NK-92 treated with Interleukin-12 subunit alpha and Interleukin-12 subunit beta, amount 100 ng/mL, for 24 hours (cell line): Measurements from ENCODE around the gene FOLR3.
"Not testable (repeated sequence)": the region's sequence is repeated elsewhere in the genome, so short reads cannot be mapped to it uniquely, and the experiment has no call there.

Source experiments
- DNase-seq: peaks from one replicate; lab custom pipeline; 2025; lab: John Stamatoyannopoulos, UW

The FOLR3 gene

DNA sequence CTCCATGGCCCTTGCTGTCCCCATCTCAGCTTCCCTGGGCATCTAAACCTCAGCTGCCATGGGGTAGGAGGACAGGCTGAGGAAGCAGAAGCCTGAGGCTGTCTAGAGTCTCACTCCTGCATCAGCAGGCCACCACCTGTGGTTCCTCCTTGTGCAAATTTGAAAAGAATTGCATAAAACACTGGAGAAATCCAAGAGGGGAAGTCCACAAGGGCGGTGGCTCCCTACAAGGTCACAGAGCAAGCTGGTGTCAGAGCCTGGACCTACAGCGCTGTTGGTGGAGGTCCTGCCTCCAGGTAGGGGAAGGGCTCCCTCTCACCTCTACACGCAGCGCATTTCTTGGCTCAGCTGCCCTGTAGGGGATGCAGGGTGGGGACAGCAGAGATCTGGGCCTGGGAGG, at the start of gene FOLR3:
TSS of gene FOLR3 (plus strand) at position 253 of the 400 bp plus-strand sequence. CDS start 228 bp downstream, outside the sequence.
- not testable (repeated sequence) for DNase-seq

DNA sequence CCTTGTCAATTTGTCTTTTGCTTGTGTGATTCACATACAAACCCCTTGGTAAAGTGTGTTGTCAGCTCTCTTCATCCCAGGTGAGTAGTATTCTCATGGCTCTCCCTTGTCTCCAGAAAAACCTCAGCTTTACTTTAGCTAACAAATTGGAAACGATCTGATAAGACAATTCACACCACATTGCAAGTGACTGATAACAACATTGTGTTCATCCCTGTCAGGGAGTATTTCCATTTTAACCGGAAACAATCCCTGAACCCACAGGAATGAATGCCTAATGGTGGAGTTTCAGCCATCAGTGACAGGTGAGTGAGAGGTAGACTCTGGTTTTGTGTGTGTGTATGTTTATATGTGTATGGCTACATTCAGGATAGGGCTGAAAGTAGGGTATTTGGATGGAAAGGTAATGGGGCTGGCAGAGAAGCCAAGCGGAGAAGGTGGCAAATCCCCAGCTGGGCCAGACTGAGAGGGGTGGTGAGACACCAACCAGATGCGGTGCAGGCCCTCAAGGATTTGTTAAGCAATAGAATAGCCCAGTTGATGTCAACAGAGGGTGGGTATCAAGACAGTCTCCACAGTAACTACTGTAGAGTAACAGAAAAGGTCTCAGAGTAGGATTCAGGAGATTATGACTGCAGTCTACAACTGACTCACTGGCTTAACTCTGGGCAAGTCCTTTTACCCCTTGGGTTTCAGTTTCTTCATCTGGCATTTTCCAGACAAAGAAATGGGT, 47.3 kb upstream of the FOLR3 start:
- DNase-seq = no peak

- DNase-seq = no peak
Measured at GRCh38 chr11:72091292-72091691, 44.2 kb upstream of the FOLR3 start.

DNA sequence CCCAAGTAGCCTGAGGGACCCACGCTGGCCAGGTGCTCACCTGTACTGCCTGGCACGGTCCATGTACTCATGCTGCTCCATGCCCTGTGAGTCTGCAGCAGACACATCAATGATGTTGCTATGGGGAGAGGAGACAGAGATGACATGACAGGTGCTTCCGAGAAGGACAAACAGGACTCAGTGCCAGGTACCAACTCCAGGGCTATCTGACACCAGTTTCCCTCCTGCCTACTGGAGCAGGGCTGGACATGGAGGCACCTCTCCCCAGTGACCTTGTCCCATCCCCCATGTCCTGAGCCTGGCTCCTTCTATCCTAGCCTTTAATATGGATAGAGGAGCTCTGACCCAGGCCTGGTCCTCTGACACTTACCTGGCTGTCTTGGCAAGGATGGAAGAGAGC, 36.8 kb upstream of the FOLR3 start:
- DNase-seq = no peak

DNA sequence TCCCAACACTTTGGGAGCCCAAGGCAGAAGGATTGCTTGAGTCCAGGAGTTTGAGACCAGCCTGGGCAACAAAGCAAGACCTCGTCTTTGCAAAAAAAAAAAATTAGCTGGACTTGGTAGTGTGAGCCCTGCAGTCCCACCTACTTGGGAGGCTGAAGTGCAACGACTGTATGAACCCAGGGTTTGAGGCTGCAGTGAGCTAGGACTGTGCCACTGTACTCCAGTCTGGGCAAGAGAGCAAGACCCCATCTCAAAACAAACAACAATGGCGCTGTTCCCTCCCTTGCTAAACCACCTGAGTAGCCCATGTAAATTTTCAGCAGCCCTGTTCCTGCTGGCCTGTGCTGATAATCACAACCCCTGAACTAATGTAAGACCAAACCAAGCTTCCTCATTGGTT, 35.5 kb upstream of the FOLR3 start:
- DNase-seq = no peak

DNA sequence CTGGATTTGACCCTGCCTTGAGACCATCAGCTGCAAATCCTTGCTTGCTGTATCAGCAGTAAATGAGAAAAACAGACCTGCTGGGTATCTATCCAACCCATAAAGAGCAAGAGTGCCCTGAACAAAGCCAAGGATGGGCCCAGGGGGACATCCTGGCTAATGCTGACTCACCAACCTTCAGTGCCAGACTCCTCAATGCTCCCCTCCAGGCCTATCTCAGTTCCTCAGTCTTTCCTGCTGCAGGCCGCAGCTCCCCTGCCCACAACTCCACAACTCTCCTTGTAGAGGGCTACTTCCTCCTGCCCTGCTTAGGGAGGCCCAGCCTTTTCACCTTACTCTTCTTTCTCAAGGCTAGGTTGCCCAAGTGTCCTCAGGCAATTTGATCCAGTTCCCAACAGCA, 35.1 kb upstream of the FOLR3 start:
- DNase-seq = no peak

GRCh38 chr11:72102162-72102561, 33.4 kb upstream of the FOLR3 start:
- DNase-seq = no peak

DNA sequence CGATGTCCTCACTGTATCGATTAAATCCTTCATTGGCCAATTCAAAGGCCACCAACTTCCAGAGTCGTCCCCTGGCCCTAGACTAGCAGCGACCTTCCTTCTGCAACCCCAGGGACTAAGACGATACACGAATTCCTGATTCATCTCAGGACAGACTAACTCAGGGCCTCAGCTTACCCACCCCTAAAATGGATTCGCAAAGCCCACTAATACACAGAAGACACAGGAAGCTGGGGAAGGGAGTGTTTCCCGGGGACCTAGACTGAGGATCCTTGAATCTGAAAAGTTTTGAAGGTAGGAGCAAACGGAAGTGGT, 32.9 kb upstream of the FOLR3 start:
- DNase-seq = no peak

DNA sequence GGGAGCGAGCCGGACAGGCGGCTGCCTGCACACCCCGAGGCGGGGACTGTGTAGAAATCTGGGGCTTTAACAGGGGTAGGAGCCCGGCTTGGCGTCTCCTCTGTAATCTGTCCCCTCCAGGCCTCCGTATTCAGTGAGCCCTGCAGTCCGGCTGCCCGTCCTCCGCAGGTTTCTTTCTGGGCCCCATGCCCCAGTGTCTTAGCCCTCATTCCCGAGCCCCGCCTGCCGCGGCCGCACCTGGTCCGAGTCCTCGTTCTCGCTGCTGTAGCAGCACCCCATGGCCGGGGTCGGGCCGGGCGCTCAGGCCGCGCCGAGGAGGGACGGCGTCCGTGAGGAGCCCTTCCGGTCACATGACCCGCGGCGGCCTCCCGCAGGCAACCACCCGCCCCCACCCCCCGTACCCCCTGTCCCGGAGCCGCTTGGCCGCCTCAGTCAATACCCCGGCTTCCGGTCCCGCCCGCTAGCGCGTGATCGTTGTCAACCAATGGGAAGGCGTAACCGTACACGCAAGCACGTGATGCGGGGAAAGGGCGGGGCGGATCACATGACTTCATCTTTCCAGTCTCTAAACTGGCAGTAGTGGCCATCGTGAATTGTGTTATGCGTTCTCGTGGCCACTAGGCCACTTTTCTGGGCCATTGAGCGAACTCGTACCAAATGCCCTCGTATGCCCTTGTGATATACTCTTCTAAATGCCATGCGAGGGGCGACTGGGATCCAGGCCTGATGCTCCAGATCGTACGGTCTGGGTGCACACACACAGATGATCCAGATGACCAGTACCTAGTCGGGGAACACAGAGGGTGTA, 32.4 kb upstream of the FOLR3 start, which contains the start of gene LAMTOR1:
TSS of gene LAMTOR1 (minus strand) at position 352 of the 808 bp plus-strand sequence. CDS start at position 279, 73 bp downstream.
- peak; percentile 99 for DNase-seq

DNA sequence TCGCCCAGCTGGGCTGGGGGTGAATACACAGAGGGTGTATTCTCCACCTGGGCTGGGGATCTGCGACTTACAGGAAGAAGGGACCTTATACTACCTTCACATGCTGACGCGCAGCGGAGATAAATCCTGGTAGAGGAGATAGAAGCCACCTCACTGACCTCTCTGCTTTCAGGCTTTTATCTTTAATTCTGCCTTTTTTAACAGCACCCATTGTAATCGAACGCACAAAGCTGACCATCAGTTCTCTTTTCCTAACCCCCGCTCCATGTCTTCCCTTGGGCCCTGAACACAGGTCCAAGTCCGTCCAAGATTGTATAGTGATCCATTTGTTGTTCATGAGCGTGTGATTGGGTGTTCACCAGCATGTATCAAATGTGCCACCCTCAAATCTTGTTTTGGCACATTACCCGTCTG, 31.8 kb upstream of the FOLR3 start:
- no peak for DNase-seq

- DNase-seq = no peak
Measured at GRCh38 chr11:72105888-72106287, 29.6 kb upstream of the FOLR3 start, which contains the start of gene TOMT. TOMT (plus strand) TSS chr11:72105924; CDS start chr11:72105952, 28 bp downstream.

GRCh38 chr11:72111300-72112142, 24.0 kb upstream of the FOLR3 start:
- DNase-seq = no peak

DNA sequence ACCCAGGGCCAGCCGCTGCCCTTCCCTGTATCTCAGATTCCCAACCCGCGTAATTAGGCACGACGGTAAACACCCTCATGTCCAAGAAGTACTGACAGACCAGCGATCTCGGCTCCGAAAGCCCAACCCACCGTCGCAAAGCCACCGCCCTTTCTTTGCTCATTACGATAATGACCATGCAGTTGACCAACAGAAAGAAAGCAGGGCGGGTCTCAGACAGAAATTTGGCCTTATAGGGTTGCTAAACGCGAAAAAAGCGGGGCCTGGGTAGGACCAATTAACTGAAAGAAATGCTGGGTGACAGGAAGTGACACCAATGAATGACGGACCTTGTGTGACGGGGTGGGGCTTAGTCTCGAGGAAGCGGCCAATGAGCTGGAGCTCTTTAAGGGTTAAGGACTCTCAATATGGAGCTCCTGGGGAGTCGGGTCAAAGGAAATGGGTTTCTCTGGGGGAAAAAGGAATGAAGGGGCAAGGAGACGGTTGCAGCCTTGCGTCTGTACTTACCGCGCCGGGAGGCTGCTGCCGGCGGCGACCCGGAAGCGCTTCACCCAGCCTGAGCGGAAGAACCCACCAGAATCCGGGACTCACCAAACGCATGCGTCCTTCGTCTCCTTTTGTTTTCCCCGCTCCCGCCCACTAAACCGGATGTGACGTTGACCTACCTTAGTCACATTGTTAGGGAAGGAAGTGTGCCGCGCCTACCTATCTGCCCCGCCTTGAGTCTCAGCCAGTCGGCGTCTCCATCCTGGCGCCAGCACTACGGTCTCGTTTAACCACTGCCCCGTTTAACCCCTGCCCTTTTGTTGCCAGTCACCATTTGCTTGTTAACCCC, 23.2 kb upstream of the FOLR3 start, which contains the start of gene ANAPC15:
TSS of gene ANAPC15 (minus strand) at position 553 of the 835 bp plus-strand sequence. CDS start 1,419 bp downstream, outside the sequence.
- peak; percentile 96 for DNase-seq

DNA sequence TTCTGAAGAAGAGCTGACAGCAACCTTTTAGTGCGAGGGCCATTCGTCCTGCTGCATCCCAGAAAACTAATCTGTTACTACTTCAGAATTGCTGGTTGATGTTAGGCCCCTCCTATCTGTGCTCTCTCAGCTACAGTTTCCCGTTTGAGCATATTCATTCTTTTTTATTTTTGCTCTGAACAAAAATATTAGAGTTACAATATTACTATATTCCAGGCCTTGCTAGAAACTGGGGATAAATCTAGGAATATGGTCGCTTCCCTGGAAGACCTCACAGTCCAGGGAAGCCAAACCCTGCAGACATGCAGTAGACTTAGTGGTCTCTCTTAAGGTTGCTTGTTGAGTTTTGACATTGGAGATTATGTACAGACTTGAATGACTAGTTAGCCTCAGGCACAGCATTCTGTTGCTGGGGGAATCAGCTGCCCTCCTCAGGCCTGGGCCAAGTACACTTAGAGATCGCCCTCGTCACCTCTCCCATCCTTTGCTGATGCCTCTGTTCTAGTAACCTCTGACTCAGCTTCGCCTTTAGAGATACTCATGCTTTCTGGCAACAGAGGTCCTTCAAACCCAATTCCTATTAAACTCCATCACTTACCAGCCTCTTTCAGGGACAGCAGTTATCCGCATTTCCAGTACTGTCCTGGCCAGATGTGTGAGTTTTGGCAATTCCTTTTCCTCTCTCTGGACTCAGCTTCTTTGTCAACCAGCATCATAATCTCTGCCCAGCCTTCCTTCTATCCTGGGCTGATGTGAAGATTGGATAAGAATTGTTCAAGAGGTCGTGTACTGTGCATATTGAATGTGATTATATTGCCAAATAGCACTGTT, 22.3 kb upstream of the FOLR3 start:
- DNase-seq = no peak

GRCh38 chr11:72114570-72114969, 21.0 kb upstream of the FOLR3 start:
- DNase-seq = no peak

DNA sequence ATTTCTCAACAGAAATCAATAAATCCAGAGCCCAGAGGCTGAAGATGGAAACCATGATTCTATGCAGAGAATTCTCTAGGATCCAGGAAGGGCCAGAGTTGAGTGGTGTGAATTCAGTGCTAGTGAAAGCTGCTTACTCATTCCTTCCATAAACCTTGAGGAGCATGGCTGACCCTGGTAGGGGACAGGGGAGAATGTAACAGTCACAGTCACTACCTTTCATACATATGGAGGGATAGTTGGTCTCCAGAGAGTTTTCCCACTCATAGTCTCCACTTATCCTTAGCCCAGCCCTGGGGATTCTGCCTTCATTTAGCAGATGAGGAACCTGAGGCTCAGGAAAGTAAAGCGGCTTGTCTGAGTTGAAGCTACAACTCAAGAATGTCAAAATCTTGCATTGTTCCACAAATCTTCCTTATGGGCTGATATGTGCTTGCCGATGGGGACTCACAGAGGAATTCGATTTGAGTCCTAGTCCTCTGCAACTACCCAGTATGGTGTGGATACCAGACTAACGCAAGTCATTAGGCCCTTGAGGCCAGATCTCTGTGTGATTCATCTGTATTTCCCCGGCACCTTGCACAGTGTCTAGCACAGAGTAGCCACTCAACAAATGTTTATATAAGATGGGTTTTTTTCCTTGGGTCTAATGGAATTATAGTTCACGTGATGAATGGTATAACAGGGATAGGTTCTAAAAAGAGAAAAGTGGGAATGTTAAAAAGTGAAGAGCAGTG, 19.3 kb upstream of the FOLR3 start:
- DNase-seq = no peak

DNA sequence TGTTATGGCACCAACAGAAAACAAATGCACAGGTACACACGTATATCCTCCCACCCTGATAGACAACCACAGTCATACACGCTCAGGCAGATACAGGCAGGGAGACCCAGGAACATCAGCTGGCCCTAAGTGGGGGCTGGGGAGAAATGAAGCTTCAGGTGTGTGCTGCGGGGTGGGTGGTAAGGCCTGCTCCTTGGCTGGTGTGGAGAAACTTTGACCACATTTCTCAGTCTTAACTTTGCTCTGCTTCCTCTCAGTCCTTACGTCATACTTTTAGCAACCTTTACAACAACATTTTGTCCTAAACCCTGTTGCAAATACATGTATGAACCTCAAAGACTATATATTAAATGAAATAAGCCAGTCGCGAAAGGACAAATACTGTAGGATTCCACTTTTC, 16.3 kb upstream of the FOLR3 start:
- DNase-seq = peak; percentile 14

- no peak for DNase-seq
Measured at GRCh38 chr11:72120930-72121329, 14.6 kb upstream of the FOLR3 start.

DNA sequence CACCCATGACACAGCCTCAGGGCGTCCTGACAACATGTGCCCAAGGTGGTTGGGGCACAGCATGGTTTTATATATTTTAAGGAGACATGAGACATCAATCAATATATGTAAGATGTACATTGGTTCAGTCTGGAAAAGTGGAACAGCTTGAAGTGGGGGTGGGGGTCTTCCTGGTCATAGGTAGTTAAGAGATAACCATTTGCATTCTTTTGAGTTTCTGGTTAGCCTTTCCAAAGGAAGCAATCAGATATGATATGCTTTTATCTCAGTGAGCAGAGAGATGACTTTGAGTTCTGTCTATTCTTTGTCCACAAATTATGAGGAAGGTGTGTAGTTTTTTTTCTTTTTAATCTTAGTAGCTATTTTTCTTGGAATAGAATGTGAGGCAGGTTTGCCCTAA, 12.9 kb upstream of the FOLR3 start:
- no peak for DNase-seq
